Measurements from ENCODE around the gene ADIG.
A peak's percentile ranks its signal among the peaks of the same experiment; 100 is the strongest.

The ADIG gene

GRCh38 chr20:38604873-38605303 is 23.9 kb downstream of the ADIG start:
- FAIRE-seq, result no peak

DNA sequence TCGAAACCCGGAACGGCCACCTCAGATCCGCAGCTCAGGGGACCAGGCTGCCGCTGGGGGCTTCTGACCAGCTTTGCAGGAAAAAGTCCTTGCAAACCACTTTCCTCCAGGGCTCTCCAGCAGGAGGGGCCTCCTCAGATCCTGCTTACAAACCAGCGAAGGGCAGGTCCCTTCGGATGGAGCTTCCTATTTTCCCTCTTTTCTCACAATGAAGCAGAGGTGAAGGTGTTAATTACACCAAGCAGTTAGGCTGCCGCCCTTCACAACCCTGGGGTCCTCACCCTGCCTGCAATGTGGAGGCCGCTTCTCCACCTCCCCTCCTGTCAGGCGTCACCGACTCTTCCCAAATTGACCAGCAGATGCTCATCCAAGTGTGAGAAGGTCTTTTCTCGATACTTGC is 26.4 kb downstream of the ADIG start:
- FAIRE-seq, result no peak

GRCh38 chr20:38608188-38608587 is 27.2 kb downstream of the ADIG start:
- no peak for FAIRE-seq

GRCh38 chr20:38609815-38610214 is 28.8 kb downstream of the ADIG start:
- no peak for FAIRE-seq

- FAIRE-seq, result no peak
Measured at GRCh38 chr20:38610521-38610920, 29.5 kb downstream of the ADIG start.

DNA sequence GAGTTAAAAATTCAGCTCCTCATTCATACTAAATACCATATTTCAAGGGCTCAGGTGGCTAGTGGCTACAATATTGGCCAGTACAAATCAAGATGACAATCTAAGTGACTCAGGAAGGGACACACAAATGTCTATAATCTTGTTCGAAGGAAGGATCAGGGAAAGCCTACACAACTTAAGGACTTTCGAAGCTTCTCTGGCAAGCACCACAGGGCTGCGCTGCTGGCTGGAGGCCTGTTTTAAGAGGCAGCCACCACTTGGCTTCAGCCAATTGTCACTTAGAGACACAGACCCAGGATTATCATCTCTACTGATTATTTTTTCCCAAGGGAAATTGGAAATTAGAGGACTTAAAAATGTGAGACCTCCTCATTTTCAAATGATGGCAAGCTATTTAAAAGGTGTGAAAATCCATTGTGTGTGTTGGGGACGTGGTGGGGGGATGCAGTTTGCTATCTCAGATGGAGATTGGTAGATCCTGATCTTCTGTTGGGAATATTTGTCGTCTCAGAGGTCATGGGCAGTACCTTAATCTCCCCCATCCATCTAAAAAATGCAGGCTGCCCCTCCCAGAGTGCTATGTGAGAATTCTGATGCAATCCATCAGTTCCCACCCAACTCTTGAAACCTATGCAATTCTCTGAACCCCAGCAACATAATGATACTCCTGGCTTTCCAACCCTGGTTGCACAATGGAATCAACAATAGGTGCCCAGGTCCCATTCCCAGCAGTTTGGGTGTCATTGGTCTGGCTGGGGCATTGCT is 31.9 kb downstream of the ADIG start:
- FAIRE-seq, result no peak

DNA sequence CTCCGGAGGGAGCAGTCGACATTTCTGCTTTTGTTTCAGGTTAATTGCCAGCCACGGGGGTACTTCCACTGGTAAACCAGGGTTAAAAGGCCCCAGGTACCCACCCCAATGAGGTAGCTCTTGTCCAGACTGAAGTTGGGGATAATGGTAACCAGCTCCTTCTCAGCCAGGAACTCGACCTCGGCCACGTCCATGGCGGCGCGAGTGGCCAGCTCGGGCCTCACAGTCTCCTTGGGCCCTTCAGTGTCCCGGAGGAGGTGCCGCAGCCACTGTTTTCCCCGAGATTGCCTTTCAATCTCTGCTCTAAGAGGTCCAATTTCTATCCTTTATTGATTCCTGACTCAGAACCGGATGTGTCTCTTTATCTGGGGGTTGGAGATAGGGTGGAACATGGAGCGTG is 34.3 kb downstream of the ADIG start:
- FAIRE-seq, result no peak

DNA sequence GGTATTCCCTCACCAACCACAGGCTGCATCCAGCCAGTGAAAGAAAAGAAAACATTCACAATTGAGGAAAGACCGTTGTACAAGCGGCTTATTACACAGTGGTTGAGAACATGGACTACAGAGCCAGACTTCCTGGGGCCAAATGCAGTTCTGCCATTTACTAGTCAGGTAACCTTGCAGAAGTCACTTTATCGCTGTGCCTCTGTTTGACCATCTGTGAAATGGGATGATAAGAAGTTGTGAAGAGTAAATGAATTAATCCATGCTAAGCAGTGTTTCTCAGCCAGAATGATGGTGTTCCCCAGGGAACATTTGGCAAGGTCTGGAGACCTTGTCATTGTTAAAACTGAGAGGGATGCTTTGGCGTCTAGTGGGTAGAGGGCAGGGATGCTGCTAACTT is 35.5 kb downstream of the ADIG start:
- no peak for FAIRE-seq

DNA sequence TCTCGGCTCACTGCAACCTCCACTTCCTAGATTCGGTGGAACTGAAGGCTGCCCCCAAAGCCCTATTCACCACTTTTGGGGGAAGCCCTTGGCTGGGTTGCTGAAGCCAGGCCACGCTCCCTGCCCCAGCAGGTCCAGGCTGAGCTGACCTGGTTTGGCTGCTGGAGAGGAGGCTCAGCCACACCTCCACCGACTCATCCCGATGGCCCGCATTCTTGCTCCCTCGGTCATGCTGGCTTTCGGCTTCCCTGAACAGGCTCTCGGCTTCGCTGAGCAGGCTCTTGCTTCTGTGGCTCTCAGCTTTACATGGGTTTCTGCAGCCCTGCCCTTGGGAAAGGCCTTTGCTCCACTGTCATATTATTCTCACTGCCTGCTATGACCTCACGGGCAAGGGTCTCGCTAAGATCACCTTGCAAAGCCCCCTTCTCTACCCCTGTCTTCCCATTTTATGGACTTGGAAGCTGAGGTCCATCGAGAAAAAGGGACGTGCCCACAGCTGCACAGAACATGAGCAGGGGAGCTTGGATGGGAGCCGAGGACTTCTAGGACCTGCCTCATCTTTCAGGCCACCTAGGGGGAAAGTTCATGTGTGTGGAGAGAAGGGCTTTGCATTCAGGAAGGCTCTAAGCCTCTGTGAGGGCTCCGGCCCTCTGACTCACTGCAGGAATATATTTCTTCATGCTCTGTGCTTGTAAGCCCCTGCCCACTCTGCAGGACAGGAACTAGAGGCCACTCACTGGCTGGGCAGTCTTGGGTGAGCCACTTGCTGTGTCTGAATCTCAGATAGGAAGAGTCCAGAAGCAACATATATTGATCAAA is 36.2 kb downstream of the ADIG start:
- no peak for FAIRE-seq

- no peak for FAIRE-seq
Measured at GRCh38 chr20:38617830-38618196, 36.8 kb downstream of the ADIG start.

- no peak for FAIRE-seq
Measured at GRCh38 chr20:38620441-38620840, 39.4 kb downstream of the ADIG start.

DNA sequence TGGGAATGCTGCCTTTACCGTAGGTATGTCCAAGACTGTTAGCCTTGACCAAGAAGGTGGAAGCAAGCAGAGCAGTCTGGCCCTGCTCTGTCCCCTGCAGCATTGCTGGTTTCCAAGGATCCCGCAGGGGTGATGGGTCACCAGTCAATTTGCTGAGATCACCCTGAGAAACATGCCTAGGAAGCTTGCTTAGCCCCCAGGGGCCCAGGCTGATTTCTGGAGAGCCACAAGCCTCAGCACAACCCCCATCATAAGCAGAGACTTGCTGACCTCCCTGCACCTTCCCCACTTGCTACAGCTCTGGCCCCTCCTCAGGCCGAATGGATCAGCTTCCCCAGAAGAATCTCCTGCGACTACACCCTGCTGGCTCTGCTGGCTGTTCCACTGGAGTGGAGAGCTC is 42.1 kb downstream of the ADIG start:
- FAIRE-seq, result no peak

DNA sequence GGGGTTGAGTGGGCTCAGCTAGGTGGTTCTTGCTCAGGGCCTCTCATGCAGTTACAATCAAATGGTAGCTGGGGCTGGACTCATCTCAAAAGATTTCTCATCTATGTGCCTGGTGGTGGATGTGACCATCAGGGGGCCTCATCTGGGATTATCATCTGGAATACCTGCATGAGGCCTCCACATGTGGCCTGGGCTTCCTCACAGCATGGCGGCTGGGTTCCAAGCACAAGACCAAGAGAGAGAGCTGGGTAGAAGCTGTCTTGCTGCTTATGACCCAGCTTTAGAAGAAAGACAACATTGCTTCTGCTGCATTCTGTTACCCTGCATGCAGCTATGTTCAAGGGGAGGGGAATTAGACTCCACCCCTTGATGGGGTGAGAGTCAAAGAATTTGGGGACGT is 43.1 kb downstream of the ADIG start:
- FAIRE-seq, result no peak

DNA sequence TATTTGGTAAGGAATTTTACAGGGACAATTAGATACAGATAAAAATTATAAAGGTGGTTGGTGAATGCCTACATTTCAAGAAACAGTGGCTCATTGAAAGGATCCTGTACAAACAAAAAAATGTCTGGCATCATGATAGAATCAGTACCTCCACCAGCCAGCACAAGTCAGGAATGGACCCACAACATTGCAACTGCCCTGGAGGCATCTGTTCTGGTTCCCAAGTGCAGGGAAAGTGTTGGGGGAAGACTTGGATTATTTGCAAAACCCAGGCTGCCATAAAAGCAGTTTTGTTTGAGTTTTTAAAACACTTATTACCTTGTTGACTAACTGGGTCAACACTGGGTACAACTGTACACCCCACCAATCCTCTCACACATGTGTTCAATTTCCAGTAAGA is 44.9 kb downstream of the ADIG start:
- FAIRE-seq, result no peak

GRCh38 chr20:38626921-38627659 is 46.1 kb downstream of the ADIG start:
- no peak for FAIRE-seq

DNA sequence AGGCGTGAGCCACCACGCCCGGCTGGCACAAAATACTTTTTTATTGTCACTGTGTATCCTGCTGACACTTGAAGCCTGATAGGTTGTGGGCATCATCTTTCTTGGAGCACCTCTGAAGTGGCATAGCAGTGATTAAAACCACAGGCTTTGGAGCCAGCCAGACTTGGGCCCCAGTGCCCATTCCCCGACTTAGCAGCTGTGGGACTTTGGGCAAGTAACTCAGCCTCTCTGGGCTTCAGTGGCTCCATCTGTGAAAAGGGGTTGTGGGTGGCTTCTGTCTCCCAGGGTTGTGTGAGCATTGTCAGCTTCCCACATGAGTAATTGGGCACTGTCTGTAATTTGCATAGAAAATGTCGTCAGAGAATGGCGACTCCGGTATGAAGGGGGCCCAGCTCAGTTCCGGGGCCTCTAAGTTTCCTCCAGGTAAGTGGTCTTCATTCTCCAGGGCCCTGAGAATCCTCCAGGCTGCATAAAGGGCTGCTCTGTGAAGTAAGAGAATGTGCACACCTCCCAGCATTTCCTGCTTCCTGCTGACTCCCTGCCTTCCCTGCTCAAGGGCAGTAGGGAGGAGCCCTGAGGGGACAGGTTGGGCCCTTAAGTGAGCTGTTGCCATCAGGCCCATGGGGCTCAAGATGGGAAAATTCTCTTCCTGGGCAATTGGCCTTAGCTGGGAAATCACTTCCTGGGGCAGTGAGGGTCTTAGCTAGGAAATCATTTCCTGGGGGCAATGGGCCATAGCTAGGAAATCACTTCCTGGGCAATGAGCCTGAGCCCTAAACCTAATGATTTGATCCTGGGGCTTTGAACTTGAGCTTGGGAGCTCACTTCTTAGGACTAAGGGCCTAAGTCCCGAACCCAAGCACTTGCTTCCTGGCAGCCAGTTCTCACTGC is 47.8 kb downstream of the ADIG start:
- FAIRE-seq, result no peak

DNA sequence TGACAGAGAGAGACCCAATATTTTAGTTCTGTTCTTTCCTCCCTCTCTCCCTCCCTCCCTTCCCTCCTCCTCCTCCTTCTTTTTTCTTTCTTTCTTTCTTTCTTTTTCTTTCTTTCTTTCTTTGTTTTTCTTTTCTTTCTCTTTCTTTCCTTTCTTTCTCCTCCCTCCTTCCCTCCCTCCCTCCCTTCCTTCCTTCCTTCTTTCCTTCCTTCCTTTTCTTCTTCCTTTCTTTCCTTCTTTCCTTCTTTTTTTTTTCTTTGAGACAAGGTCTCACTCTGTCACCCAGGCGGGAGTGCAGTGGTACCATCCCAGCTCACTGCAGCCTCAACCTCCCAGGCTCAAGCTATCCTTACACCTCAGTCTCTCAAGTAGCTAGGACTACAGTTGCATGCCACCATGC is 49.0 kb downstream of the ADIG start:
- FAIRE-seq, result no peak

DNA sequence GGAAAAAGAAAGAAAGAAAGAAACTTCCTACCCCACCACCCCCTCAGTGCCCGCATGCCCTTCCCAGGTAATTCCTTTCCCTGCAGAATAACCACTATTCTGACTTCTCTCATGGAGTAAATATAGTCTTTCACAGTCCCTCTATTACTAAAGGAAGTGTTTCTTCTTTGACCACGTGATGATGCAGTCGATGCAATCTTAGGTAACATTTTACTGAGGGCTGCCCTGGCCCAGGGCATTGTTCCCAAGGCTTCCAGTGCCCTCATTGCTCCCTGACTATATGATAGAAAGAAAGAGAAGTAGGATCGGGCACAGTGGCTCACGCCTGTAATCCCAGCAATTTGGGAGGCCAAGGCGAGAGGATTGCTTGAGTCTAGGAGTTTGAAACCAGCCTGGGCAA is 49.7 kb downstream of the ADIG start:
- no peak for FAIRE-seq

- FAIRE-seq, result no peak
Measured at GRCh38 chr20:38631155-38632022, 50.4 kb downstream of the ADIG start.

- FAIRE-seq, result peak; percentile 64
Measured at GRCh38 chr20:38633577-38634093, 52.6 kb downstream of the ADIG start.

DNA sequence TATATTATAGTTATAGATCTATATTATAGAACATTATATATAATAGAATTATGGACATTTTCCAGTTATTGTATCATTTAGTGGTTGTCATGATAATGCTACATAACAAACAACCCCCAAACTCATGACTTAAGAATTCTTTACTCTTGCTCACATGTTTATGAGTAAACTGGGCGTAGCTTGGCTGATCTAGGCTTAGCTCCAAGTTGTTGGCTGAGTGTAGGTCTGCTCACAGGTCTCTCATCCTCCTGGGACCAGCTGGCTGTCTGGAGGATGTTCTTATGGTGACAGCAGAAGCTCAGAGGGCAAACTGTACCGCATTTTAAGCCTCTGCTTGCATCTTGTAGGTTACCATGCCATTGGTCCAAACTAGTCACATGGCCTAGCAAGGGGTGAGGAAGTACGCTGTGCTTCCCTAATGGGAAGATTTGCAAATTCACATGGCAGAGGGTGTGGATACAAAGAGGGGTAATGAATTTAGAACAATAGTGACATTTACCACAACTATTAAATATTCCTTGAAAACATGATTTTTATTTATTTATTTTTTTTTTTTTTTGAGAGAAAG is 54.8 kb downstream of the ADIG start:
- FAIRE-seq, result no peak

Measured in G401.6 (cell line).